ENCODE measurements around the gene MAP3K14.

- TF ChIP-seq CTCF (IDR thresholded peaks at IDR 0.05) (no peak), POLR2A (IDR thresholded peaks at IDR 0.05) (no peak)
These were observed 10.7 kb downstream of the MAP3K14 start for GRCh38 chr17:45306094-45306493.

Measured in thyroid gland (tissue), 4 donors.